Adipocyte (in vitro differentiated cells): ENCODE data around the gene G2E3.
"Not testable (repeated sequence)": the region's sequence is repeated elsewhere in the genome, so short reads cannot be mapped to it uniquely, and the experiment has no call there.

Experiments
- DNase-seq: peaks from one replicate; pipeline ENCODE4 v3.0.0-alpha.2; 2015; ENCODE audit warnings: low read depth
- H3K27me3 ChIP-seq: replicated peaks from 2 replicates; pipeline ENCODE4 v1.7.0; 2013; ENCODE audit warnings: mild to moderate bottlenecking, low read length, moderate library complexity; ENCODE audit not compliant: control insufficient read depth, insufficient read depth
- H3K36me3 ChIP-seq: 2 replicates; pipeline ENCODE4 v1.7.0; 2013; ENCODE audit warnings: low read length, mild to moderate bottlenecking, moderate library complexity; ENCODE audit not compliant: control insufficient read depth, insufficient read depth, severe bottlenecking
- H3K4me1 ChIP-seq: 2 replicates; pipeline ENCODE4 v1.7.0; 2013; ENCODE audit warnings: mild to moderate bottlenecking, low read length, moderate library complexity; ENCODE audit not compliant: control insufficient read depth, insufficient read depth
- H3K4me3 ChIP-seq: 2 replicates; pipeline ENCODE4 v1.7.0; 2013; ENCODE audit warnings: mild to moderate bottlenecking, low read length, moderate library complexity
- H3K9ac ChIP-seq: 2 replicates; pipeline ENCODE4 v1.7.0; 2013; ENCODE audit warnings: mild to moderate bottlenecking, low read length, moderate library complexity
- H3K9me3 ChIP-seq: 2 replicates; pipeline ENCODE4 v1.7.0; 2013; ENCODE audit warnings: mild to moderate bottlenecking, low read length, moderate library complexity; ENCODE audit not compliant: control insufficient read depth

G2E3 gene

DNA sequence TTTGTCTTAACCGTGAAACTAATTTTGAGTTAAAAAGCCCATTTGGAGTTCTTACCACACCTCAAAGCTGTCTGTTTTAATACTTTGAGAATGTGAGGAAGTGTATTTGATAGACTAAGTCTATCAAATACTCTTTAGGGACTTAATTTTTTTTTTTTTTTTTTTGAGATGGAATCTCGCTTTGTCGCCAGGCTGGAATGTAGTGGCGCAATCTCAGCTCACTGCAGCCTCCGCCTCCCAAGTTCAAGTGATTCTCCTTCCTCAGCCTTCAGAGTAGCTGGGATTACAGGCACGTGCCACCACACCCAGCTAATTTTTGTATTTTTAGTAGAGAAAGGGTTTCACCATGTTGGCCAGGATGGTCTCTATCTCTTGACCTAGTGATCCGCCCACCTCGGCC is 70.5 kb downstream of the G2E3 start:
- H3K9me3 ChIP-seq, DNase-seq, H3K9ac ChIP-seq, H3K27me3 ChIP-seq, H3K4me3 ChIP-seq: not testable (repeated sequence)
- peaks cover 47% of the 10 kb centered on the region for H3K36me3 ChIP-seq
- H3K4me1 ChIP-seq = peaks cover 16% of the 10 kb centered on the region

DNA sequence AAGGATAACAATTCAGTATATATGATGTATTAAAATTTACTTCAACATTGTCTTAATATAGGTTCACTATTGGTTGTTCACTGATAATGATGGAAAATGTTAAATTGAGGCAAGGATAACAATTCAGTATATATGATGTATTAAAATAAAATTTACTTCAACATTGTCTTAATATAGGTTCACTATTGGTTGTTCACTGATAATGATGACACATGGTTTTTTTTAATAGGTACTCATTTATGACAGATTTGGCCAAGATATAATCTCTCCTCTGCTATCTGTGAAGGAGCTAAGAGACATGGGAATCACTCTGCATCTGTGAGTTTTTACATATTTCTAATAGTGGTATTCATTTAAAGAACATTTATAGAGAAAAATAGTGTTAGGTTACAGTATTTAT is 71.3 kb downstream of the G2E3 start:
- no peaks in the 10 kb centered on the region for H3K27me3 ChIP-seq
- H3K9ac ChIP-seq = no peak overlapping the region
- no peaks in the 10 kb centered on the region for H3K9me3 ChIP-seq
- H3K36me3 ChIP-seq = peaks cover 55% of the 10 kb centered on the region
- DNase-seq = no peak
- no peak overlapping the region for H3K4me3 ChIP-seq
- peaks cover 16% of the 10 kb centered on the region for H3K4me1 ChIP-seq

DNA sequence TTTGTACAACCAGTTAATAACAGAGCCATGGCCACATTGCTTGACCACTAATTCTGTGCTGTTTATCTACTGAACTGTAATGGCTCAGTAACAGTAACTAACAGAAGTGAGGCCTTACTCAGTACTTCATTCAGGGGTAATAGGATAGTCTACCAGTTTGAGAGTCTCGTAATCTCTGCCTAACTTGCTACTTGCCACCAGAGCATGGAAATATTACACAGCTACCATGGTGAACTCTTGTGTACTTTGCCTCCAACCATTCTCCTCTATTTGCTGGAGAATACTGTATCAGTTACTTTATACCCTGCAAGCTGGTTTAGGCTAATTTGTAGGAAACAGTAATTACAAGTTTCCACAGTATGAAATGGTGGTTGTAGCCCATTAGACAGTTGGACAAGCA is 73.8 kb downstream of the G2E3 start:
- DNase-seq = no peak
- peaks cover 71% of the 10 kb centered on the region for H3K36me3 ChIP-seq
- peaks cover 14% of the 10 kb centered on the region for H3K4me1 ChIP-seq
- H3K27me3 ChIP-seq = no peaks in the 10 kb centered on the region
- H3K9me3 ChIP-seq = no peaks in the 10 kb centered on the region
- no peak overlapping the region for H3K9ac ChIP-seq
- H3K4me3 ChIP-seq = no peak overlapping the region

DNA sequence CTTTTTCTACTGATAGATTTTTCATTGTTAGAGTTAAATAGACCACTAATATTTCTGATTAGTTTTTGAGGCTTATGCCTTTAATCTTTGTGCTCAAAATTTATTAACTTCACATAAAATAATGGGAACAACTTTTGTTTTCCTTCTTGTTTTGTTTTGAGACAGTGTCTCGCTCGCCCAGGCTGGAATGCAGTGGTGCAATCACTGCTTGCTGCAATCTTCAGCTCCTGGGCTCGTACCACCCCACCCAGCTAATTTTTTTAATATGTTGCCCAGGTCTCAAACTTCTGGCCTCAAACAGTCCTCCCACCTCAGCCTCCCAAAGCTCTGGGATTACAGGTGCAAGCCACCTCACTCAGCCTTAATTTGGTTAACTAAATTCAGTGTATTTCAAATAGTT is 80.0 kb downstream of the G2E3 start:
- Histone ChIP-seq H3K4me1 (peaks cover 29% of the 10 kb centered on the region), H3K9me3 (no peaks in the 10 kb centered on the region), H3K4me3 (peak overlapping the region; percentile 21), H3K9ac (no peak overlapping the region), H3K27me3 (no peaks in the 10 kb centered on the region), H3K36me3 (peaks cover 67% of the 10 kb centered on the region)
- DNase-seq = peak; percentile 55

DNA sequence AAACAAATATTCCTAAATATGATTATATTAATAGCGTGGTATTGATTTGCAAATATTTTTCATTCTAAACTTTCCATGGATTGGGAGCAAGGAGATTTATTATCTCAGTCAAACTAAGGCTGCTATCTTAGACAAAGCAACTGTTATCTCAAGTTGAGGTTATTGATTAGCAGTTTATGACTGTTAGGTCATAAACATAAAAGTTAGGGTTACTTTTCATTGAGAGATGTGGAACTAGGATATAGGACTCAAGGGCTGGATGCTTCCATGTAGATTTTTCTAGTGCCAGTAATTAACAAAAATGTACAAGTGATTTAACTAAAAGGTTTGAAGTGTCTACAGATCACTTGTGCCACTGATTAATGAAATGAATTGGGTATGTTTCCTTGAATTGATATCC is 82.2 kb downstream of the G2E3 start:
- Histone ChIP-seq H3K36me3 (peaks cover 69% of the 10 kb centered on the region), H3K27me3 (no peaks in the 10 kb centered on the region), H3K4me1 (peaks cover 29% of the 10 kb centered on the region), H3K4me3 (no peak overlapping the region), H3K9me3 (peaks cover 10% of the 10 kb centered on the region), H3K9ac (no peak overlapping the region)
- no peak for DNase-seq

DNA sequence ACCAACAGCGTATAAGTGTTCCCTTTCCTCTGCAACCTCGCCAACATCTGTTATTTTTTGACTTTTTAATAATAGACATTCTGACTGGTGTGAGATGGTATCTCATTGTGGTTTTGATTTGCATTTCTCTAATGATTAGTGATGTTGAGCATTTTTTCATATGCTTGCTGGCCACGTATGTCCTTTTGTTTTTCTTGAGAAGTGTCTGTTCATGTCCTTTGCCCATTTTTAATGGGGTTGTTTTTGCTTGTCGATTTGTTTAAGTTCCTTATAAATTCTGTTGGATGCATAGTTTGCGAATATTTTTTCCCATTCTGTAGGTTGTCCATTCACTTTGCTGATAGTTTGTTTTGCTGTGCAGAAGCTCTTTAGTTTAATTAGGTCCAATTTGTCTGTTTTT is 85.5 kb downstream of the G2E3 start:
- not testable (repeated sequence) for H3K4me3 ChIP-seq, DNase-seq, H3K27me3 ChIP-seq, H3K9ac ChIP-seq, H3K4me1 ChIP-seq
- H3K9me3 ChIP-seq = peaks cover 10% of the 10 kb centered on the region
- peaks cover 71% of the 10 kb centered on the region for H3K36me3 ChIP-seq

DNA sequence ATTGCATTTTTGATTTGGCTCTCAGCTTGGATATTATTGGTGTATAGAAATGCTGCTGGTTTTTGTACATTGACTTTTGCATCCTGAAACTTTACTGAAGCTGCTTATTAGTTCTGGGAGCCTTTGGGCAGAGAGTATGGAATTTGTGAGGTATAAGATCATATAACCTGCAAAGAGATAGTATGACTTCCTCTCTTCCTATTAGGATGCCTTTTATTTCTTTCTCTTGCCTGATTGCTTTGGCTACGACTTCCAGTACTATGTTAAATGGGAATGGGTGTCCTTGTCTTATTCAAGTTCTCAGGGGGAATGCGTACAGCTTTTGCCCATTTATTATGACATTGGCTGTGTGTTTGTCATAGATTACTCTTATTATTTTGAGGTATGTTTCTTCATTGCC is 86.6 kb downstream of the G2E3 start:
- Histone ChIP-seq H3K9me3 (peaks cover 10% of the 10 kb centered on the region), H3K9ac (no peak overlapping the region), H3K27me3 (no peaks in the 10 kb centered on the region), H3K4me3 (no peak overlapping the region), H3K36me3 (peaks cover 80% of the 10 kb centered on the region), H3K4me1 (no peaks in the 10 kb centered on the region)
- no peak for DNase-seq

DNA sequence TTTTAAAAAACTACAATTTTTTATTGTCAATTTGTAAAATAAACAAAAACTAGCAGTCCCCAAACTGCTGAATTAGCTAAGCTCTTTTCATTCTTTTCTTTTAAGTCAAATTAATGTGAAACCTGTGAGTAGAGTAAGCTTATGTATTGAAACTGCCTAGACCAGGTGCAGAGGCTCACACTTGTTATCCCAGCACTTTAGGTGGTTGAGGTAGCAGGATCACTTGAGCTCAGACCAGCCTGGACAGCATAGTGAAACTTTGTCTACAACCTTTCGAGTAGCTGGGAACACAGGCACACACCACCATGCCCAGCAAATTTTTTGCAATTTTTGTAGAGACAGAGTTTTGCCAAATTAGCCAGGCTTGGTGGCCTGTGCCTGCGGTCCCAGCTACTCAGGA is 89.5 kb downstream of the G2E3 start:
- Histone ChIP-seq H3K9me3 (peaks cover 10% of the 10 kb centered on the region), H3K9ac (no peak overlapping the region), H3K4me3 (no peak overlapping the region), H3K27me3 (no peaks in the 10 kb centered on the region), H3K36me3 (peaks cover 86% of the 10 kb centered on the region), H3K4me1 (no peaks in the 10 kb centered on the region)
- DNase-seq = no peak

DNA sequence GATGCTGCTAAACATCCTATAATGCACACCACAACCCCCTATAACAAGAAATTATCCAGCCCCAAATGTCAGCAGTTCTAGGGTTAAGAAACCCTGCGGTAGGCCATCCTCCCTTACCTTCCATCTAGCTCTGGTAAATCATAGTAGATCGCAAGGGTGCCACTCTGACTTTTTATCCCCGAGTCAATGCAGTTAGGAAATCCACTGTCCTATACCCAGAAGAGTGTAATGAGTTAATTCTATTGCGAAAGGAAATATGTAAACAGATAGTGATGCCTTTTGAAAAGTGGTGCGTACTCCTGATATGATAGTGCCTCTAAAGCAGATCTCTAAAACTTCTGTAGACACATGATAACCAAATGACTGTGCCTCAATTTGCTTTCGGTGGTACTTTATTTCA is 93.0 kb downstream of the G2E3 start:
- Histone ChIP-seq H3K9ac (no peak overlapping the region), H3K36me3 (peaks cover 80% of the 10 kb centered on the region), H3K27me3 (no peaks in the 10 kb centered on the region), H3K4me1 (peaks cover 7% of the 10 kb centered on the region), H3K9me3 (no peaks in the 10 kb centered on the region), H3K4me3 (no peak overlapping the region)
- DNase-seq = no peak

DNA sequence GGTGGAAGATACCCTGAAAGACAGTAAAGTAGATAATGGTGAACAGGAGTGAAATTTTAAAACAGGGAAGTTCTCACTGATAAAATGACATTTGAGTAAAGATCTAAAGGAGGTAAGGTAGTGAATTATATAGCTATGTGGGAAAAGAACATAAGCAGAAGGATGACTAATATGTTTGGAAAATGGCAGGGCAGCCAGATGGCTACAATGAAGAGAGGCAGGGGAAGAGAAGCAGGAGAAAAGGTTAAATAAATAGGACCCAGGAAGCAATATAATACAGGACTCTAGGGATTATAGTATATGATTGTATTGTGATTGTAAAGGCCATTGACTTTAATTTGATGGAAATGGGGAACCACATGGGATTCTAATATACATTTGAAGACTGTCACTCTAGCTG is 96.2 kb downstream of the G2E3 start:
- Histone ChIP-seq H3K9me3 (no peaks in the 10 kb centered on the region), H3K36me3 (peaks cover 75% of the 10 kb centered on the region), H3K4me1 (peaks cover 7% of the 10 kb centered on the region), H3K9ac (no peak overlapping the region), H3K27me3 (no peaks in the 10 kb centered on the region), H3K4me3 (no peak overlapping the region)
- no peak for DNase-seq

DNA sequence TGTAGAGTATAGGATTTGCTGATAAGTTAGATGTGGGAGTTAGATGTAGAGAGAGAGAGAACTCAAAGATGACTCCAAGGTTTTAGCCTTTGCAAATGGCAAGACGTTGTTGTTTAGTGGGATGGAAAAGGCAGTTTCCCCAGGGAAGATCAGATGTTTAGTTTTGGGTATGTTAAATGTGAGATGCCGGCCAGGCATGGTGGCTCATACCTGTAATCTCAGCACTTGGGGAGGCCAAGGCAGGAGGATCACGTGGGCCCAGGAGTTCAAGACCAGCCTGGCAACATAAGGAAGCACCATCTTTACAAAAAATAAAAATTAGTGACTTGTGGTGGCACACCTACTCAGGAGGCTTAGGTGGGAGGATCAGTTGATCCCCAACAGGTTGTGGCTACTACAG is 96.7 kb downstream of the G2E3 start:
- no peak overlapping the region for H3K4me3 ChIP-seq
- no peaks in the 10 kb centered on the region for H3K27me3 ChIP-seq
- H3K4me1 ChIP-seq = peaks cover 7% of the 10 kb centered on the region
- DNase-seq = no peak
- peaks cover 75% of the 10 kb centered on the region for H3K36me3 ChIP-seq
- H3K9me3 ChIP-seq = no peaks in the 10 kb centered on the region
- no peak overlapping the region for H3K9ac ChIP-seq

DNA sequence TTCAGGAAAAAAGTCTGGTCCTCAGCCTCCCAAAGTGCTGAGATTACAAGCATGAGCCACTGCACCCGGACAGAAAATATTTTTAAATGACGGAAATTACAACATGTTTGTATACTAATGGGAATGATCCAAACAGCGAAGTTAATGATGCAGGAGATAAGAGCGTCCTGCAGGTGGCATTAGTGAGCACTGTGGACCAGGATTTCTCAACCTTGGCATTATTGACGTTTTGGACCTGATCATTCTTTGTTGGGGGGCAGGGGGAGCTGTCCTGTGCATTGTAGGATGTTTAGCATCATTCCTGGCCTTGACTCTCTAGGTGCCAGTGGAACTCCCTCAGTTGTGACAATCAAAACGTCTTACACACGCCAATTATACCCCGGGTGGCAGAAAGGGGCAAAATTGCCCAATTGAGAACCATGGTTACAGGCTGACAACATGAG is 97.3 kb downstream of the G2E3 start:
- H3K4me1 ChIP-seq = peaks cover 7% of the 10 kb centered on the region
- no peaks in the 10 kb centered on the region for H3K27me3 ChIP-seq
- no peak overlapping the region for H3K9ac ChIP-seq
- no peaks in the 10 kb centered on the region for H3K9me3 ChIP-seq
- DNase-seq = peak; percentile 65
- peaks cover 75% of the 10 kb centered on the region for H3K36me3 ChIP-seq
- no peak overlapping the region for H3K4me3 ChIP-seq
